H1 (cell line): ENCODE data around the gene SF3A2. TPM values are rescaled to one million over a fixed set of nuclear protein-coding genes. Genes with fewer than 3 reads are reported as not detected.

Source experiments
- CTCF ChIA-PET: fragments of 300-600 bp; sonication (Branson Sonifier 250); formaldehyde crosslinking; loops from one replicate; lab custom pipeline; 2021; ENCODE audit not compliant: partially characterized antibody; lab: Charles Lee
- POLR2A ChIA-PET: fragments of 300-600 bp; sonication (Branson Sonifier 250); formaldehyde crosslinking; loops from one replicate; lab custom pipeline; 2021; ENCODE audit warnings: inconsistent platforms; ENCODE audit not compliant: partially characterized antibody; lab: Charles Lee
- DNase-seq, 2 experiments: peaks; one replicate each; pipeline versions ENCODE4 v3.0.0 to v3.0.0-alpha.2; 2010 to 2022; ENCODE audit warnings: low spot score in 2 of 2, low read depth in 1 of 2, mixed read lengths in 1 of 2
- FAIRE-seq: peaks from 2 replicates; lab custom pipeline; 2011; peaks lifted over from hg19 to GRCh38; lab: Jason Lieb, UNC
- H2AFZ ChIP-seq: 2 replicates; pipeline ENCODE4 v1.8.1; 2012; ENCODE audit warnings: low read length, inconsistent platforms
- H2AK5ac ChIP-seq: 2 replicates; pipeline ENCODE4 v1.6.1; 2013; ENCODE audit warnings: low read depth, low read length
- H2BK120ac ChIP-seq: replicated peaks from 2 replicates; pipeline ENCODE3; 2013; ENCODE audit warnings: low read depth, low read length, inconsistent platforms
- H2BK12ac ChIP-seq: 2 replicates; pipeline ENCODE4 v1.6.1; 2013; ENCODE audit warnings: low read depth, low read length
- H2BK15ac ChIP-seq: 2 replicates; pipeline ENCODE4 v1.6.1; 2013; ENCODE audit warnings: low read length
- H2BK20ac ChIP-seq: 2 replicates; pipeline ENCODE4 v1.6.1; 2013; ENCODE audit warnings: low read length
- H2BK5ac ChIP-seq: 2 replicates; pipeline ENCODE4 v1.6.1; 2013; ENCODE audit warnings: low read depth, low read length
- H3K14ac ChIP-seq: 2 replicates; pipeline ENCODE4 v1.6.1; 2013; ENCODE audit warnings: inconsistent platforms; ENCODE audit not compliant: insufficient read length
- H3K18ac ChIP-seq: 2 replicates; pipeline ENCODE4 v1.6.1; 2013; ENCODE audit warnings: low read length; ENCODE audit errors: extremely low read depth
- H3K23ac ChIP-seq: 2 replicates; pipeline ENCODE4 v1.6.1; 2013; ENCODE audit warnings: inconsistent platforms; ENCODE audit not compliant: insufficient read length
- H3K23me2 ChIP-seq: 2 replicates; pipeline ENCODE4 v1.6.1; 2013; ENCODE audit warnings: low read depth, low read length
- H3K27ac ChIP-seq: 2 replicates; pipeline ENCODE4 v1.6.1; 2011; ENCODE audit warnings: low read depth, low read length, inconsistent platforms
- H3K27me3 ChIP-seq, 4 experiments: replicated peaks in 1 of 4; 1 replicate in 1 of 4; 2 replicates in 3 of 4; pipeline versions ENCODE4 v1.6.1 to v1.8.1; 2011 to 2013; ENCODE audit warnings: low read length in 3 of 4, mild to moderate bottlenecking in 3 of 4, inconsistent platforms in 2 of 4, mixed read lengths in 2 of 4, moderate library complexity in 1 of 4; ENCODE audit not compliant: control insufficient read depth in 3 of 4, insufficient read depth in 3 of 4; ENCODE audit errors: extremely low read depth in 1 of 4
- H3K36me3 ChIP-seq, 4 experiments: 2 replicates each; pipeline versions ENCODE4 v1.6.1 to v1.8.1; 2011 to 2013; ENCODE audit warnings: mild to moderate bottlenecking in 4 of 4, low read length in 3 of 4, moderate library complexity in 2 of 4, control low read depth in 1 of 4, inconsistent platforms in 1 of 4; ENCODE audit not compliant: insufficient read depth in 4 of 4, control insufficient read depth in 2 of 4
- H3K4ac ChIP-seq: replicated peaks from 2 replicates; pipeline ENCODE3; 2013; ENCODE audit warnings: low read length, low read depth, mixed read lengths, inconsistent platforms; ENCODE audit not compliant: insufficient read length
- H3K4me1 ChIP-seq, 4 experiments: replicated peaks in 1 of 4; 1 replicate in 1 of 4; 2 replicates in 3 of 4; pipeline versions ENCODE4 v1.6.1 to v1.8.1; 2011 to 2013; ENCODE audit warnings: low read length in 3 of 4, inconsistent platforms in 2 of 4, mixed read lengths in 1 of 4; ENCODE audit not compliant: insufficient read depth in 4 of 4, control insufficient read depth in 3 of 4
- H3K4me2 ChIP-seq, 2 experiments: 2 replicates each; pipeline versions ENCODE4 v1.6.1 to v1.8.1; 2011 to 2013; ENCODE audit warnings: low read depth in 2 of 2, low read length in 2 of 2, control low read depth in 1 of 2, inconsistent platforms in 1 of 2, mild to moderate bottlenecking in 1 of 2; ENCODE audit not compliant: insufficient read depth in 1 of 2
- H3K4me3 ChIP-seq, 4 experiments: fragments of 200-600, 300-600 bp in 1 of 4; sonication (generic), shearing (Covaris generic), sonication (Bioruptor Twin) in 1 of 4; 2 replicates each; pipeline versions ENCODE4 v1.5.1 to v1.8.1; 2011 to 2016; ENCODE audit warnings: low read length in 4 of 4, low read depth in 3 of 4, control low read depth in 2 of 4, inconsistent platforms in 2 of 4, mild to moderate bottlenecking in 2 of 4, mixed read lengths in 1 of 4, moderate library complexity in 1 of 4; ENCODE audit not compliant: insufficient read depth in 2 of 4; ENCODE audit errors: extremely low read depth in 1 of 4
- H3K56ac ChIP-seq: replicated peaks from 2 replicates; pipeline ENCODE3; 2013; ENCODE audit warnings: low read depth, mild to moderate bottlenecking, mixed read lengths, low read length, inconsistent platforms; ENCODE audit not compliant: insufficient read length
- H3K79me1 ChIP-seq: 2 replicates; pipeline ENCODE4 v1.6.1; 2013; ENCODE audit warnings: low read depth, low read length, control low read depth
- H3K79me2 ChIP-seq, 2 experiments: 2 replicates each; pipeline versions ENCODE4 v1.6.1 to v1.8.1; 2012 to 2013; ENCODE audit warnings: low read length in 2 of 2, mild to moderate bottlenecking in 2 of 2, inconsistent platforms in 1 of 2; ENCODE audit not compliant: insufficient read depth in 2 of 2, control insufficient read depth in 1 of 2
- H3K9ac ChIP-seq, 4 experiments: replicated peaks in 1 of 4; 1 replicate in 1 of 4; 2 replicates in 3 of 4; pipeline versions ENCODE4 v1.6.1 to v1.8.1; 2011 to 2013; ENCODE audit warnings: low read depth in 3 of 4, low read length in 3 of 4, control low read depth in 2 of 4, mild to moderate bottlenecking in 2 of 4, moderate library complexity in 2 of 4, inconsistent platforms in 1 of 4; ENCODE audit errors: extremely low read depth in 1 of 4
- H3K9me3 ChIP-seq, 2 experiments: 2 replicates each; pipeline versions ENCODE4 v1.6.1 to v1.8.1; 2012 to 2013; ENCODE audit warnings: mild to moderate bottlenecking in 2 of 2, moderate library complexity in 2 of 2, control low read depth in 1 of 2, inconsistent platforms in 1 of 2, low read depth in 1 of 2, low read length in 1 of 2, mixed read lengths in 1 of 2; ENCODE audit not compliant: insufficient read depth in 2 of 2
- H4K20me1 ChIP-seq, 2 experiments: replicated peaks in 1 of 2; 2 replicates each; pipeline versions ENCODE3 to v1.8.1; 2011 to 2013; ENCODE audit warnings: inconsistent platforms in 2 of 2, low read length in 2 of 2, mild to moderate bottlenecking in 1 of 2; ENCODE audit not compliant: insufficient read depth in 2 of 2, control insufficient read depth in 1 of 2
- H4K5ac ChIP-seq: 2 replicates; pipeline ENCODE4 v1.6.1; 2013; ENCODE audit warnings: low read length, low read depth, mixed read lengths, inconsistent platforms; ENCODE audit not compliant: insufficient read length
- H4K8ac ChIP-seq: 2 replicates; pipeline ENCODE4 v1.8.0; 2013; ENCODE audit warnings: mild to moderate bottlenecking, moderate library complexity, low read length, inconsistent platforms; ENCODE audit not compliant: insufficient read depth; ENCODE audit errors: extremely low read depth
- H4K91ac ChIP-seq: replicated peaks from 2 replicates; pipeline ENCODE3; 2013; ENCODE audit warnings: low read length, mixed read lengths, inconsistent platforms; ENCODE audit not compliant: insufficient read length
- CHD1 ChIP-seq: IDR thresholded peaks from 2 replicates; pipeline ENCODE4 v1.6.1; 2012; ENCODE audit warnings: low read depth, low read length, improper control_type of control experiment
- CHD2 ChIP-seq: IDR thresholded peaks from 2 replicates; pipeline ENCODE4 v1.6.1; 2012; ENCODE audit warnings: low read length, improper control_type of control experiment
- GABPA ChIP-seq: IDR thresholded peaks from 2 replicates; pipeline ENCODE4 v1.6.1; 2011; ENCODE audit warnings: mild to moderate bottlenecking, low read length, moderate library complexity, borderline replicate concordance; ENCODE audit not compliant: insufficient read depth
- POLR2A ChIP-seq, 2 experiments: IDR thresholded peaks; 1 replicate in 1 of 2; 2 replicates in 1 of 2; pipeline ENCODE4 v1.6.1; 2011; ENCODE audit warnings: low read depth in 2 of 2, low read length in 2 of 2, mild to moderate bottlenecking in 2 of 2; ENCODE audit errors: control extremely low read depth in 1 of 2
- WGBS, 2 experiments: shearing (Covaris generic) in 1 of 2; methylation state at CpG; one replicate each; pipeline versions ENCODE4 v1.1.6 to v1.1.7; 2013 to 2015; ENCODE audit warnings: low lambda C conversion rate in 2 of 2, mixed read lengths in 2 of 2, inconsistent platforms in 1 of 2, low coverage in 1 of 2, missing lambda C conversion rate in 1 of 2; ENCODE audit not compliant: insufficient replicate concordance in 2 of 2, insufficient coverage in 1 of 2, insufficient read length in 1 of 2; ENCODE audit errors: extremely low coverage in 1 of 2, missing lambda C conversion rate in 1 of 2; 5-methylcytosine and 5-hydroxymethylcytosine counted together
- polyA plus RNA-seq, 7 experiments: library from polyadenylated mRNA; depleted of rRNA in 3 of 7; stranded (reverse) in 5 of 7; unstranded in 2 of 7; fragments of >200 nt in 5 of 7; fragments of 200-250 nt in 2 of 7; gene quantifications; 1 replicate in 5 of 7; 2 replicates in 1 of 7; 4 replicates in 1 of 7; pipeline versions ENCODE4 v1.2.1 to v1.2.3, GENCODE V29; 2011 to 2013; ENCODE audit warnings: missing spikeins in 2 of 7, mixed read lengths in 2 of 7
- total RNA-seq: library from RNA; stranded (reverse); fragmentation: NEBNext Ultra II Directional; extraction: Animal tissue kit (Norgen Biotek cat#: 25700); gene quantifications from 2 replicates; pipeline ENCODE4 v1.2.1, GENCODE V29; 2021

The SF3A2 gene
- total and polyA plus RNA-seq, 2 of the 8 experiments (the other 6 are each of a cell fraction or from before 2014, with no cell fraction given) = 15.3 to 146 TPM

DNA sequence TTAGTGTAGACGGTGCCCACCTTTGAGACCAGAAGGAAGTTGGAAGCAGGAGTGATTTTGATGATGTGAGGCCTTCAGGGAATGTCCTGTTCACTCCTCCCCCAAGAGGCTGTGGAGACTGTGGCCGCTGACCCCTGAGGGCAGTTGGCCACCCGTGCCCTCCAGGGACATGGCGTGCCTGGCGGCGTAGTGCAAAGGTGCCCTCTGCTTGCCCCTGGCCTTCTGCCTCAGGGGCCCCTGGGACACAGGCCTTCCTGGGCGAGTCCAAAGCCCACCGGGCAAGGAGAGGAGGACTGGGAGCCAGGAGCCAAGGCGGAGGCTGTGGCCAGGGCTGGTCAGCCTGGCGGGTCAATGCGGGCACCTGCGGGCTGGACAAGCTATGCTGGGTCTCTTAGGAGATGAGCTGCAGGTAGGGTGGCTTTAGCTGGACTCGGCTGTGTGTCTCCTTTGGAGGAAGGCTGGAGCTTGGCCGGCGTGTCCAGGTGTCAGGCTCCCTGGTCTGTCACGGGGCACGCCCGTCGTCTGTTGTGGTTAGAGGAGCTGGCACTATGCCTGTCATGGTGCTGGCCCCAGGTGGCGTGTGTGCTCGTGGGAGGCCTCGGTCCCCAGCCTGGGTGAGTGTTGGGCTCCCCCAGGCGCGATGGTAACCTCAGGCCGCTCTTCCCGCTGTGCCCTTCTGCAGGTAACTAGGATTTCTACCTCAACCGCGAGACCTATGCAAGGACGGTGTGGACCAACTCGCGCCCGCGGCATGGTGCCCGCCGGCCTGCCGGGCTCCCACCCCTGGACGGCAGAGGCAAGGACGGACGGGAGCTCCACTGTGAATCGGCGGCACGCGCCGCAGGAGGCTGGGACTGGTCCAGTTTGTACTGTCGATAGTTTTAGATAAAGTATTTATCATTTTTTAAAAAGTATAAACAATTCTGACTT, 7.3 kb upstream of the SF3A2 start:
- Histone ChIP-seq H3K56ac (no peak overlapping the region), H3K4ac (no peak overlapping the region), H3K14ac (no peak overlapping the region), H3K18ac (no peak overlapping the region), H3K23ac (no peak overlapping the region), H3K36me3 (peaks cover 0 to 57% (median 25%) of the 10 kb centered on the region in 4 experiments), H2AK5ac (no peak overlapping the region), H2AFZ (no peak overlapping the region), H2BK15ac (no peak overlapping the region), H4K8ac (peak overlapping the region; percentile 80), H2BK5ac (peak overlapping the region; percentile 16; the same call in 1 of the 2 replicates), H4K91ac (no peak overlapping the region), H3K23me2 (no peaks in the 10 kb centered on the region), H2BK20ac (no peak overlapping the region), H3K4me2 (no peak overlapping the region), H3K27ac (no peak overlapping the region), H4K5ac (no peak overlapping the region), H3K9ac (no peak overlapping the region), H3K4me1 (no peaks in the 10 kb centered on the region), H2BK120ac (no peak overlapping the region), H3K4me3 (no peak overlapping the region), H2BK12ac (no peak overlapping the region), H3K27me3 (no peaks in the 10 kb centered on the region), H3K79me2 (peaks cover 0 to 3% of the 10 kb centered on the region in 2 experiments; a peak in 1 of 4 replicates), H4K20me1 (peaks cover 0 to 18% of the 10 kb centered on the region in 2 experiments), H3K9me3 (no peaks in the 10 kb centered on the region), H3K79me1 (no peaks in the 10 kb centered on the region; the same call in 1 of the 2 replicates)
- CTCF ChIA-PET = interaction anchor here (0.5 to 4.4 kb wide), 14 partner anchors 10 to 299 kb away, joined by 3 to 19 read pairs (median 4); no protein-coding TSS in a partner anchor
- no peak for FAIRE-seq
- POLR2A ChIA-PET = interaction anchor here (0.6 to 6.3 kb wide), 11 partner anchors 8 to 194 kb away, joined by 3 to 61 read pairs (median 6); partner anchors contain the start of gene AMH
- 95% methylated on average over 44 of the region's 45 CpGs; no CpG with 5 or more reads in 1 of the 2 experiments for WGBS, 2 experiments
- TF ChIP-seq CHD2 = no peak
- no peak for TF ChIP-seq CHD1
- TF ChIP-seq POLR2A (IDR thresholded peaks at IDR 0.05; ENCODE audit: control extremely low read depth in 1 of 2, low read depth in 2 of 2, low read length in 2 of 2) = peak in 1 of 2 experiments; percentile 13; a peak in 1 of 3 replicates
- TF ChIP-seq GABPA = no peak
- no peak for DNase-seq
